T-helper 2 cell treated with Interferon-gamma antibody and Interleukin-4, amounts not matched to agents 5 μg/mL and 100 μg/mL, for 36 hours (primary cell): ENCODE measurements around the gene SLC30A10.
"Not testable (repeated sequence)": the region's sequence is repeated elsewhere in the genome, so short reads cannot be mapped to it uniquely, and the experiment has no call there.

Experiments
- DNase-seq: peaks from one replicate; pipeline ENCODE4 v3.0.0; 2021; ENCODE audit warnings: low spot score
- H3K27ac Mint-ChIP-seq: one replicate; pipeline ENCODE4 v1.8.0; 2021; ENCODE audit warnings: mild to moderate bottlenecking, mixed read lengths
- H3K27me3 Mint-ChIP-seq: one replicate; pipeline ENCODE4 v1.8.0; 2021; ENCODE audit warnings: low read depth, mixed read lengths
- H3K36me3 Mint-ChIP-seq: one replicate; pipeline ENCODE4 v1.8.0; 2021; ENCODE audit warnings: low read depth, mixed read lengths
- H3K4me1 Mint-ChIP-seq: one replicate; pipeline ENCODE4 v1.8.0; 2021; ENCODE audit warnings: low read depth, mixed read lengths
- H3K4me3 Mint-ChIP-seq: one replicate; pipeline ENCODE4 v1.8.0; 2022; ENCODE audit warnings: mild to moderate bottlenecking, moderate library complexity, mixed read lengths
- H3K9me3 Mint-ChIP-seq: one replicate; pipeline ENCODE4 v1.8.0; 2021; ENCODE audit warnings: mixed read lengths

The SLC30A10 gene

GRCh38 chr1:219927956-219928790 lies at the start of gene SLC30A10:
TSS of gene SLC30A10 (minus strand) at chr1:219928557. CDS start at chr1:219928440, 117 bp downstream.
- peaks cover 6% of the 10 kb centered on the region for H3K4me1 Mint-ChIP-seq
- no peak within 1 kb of the TSS for H3K27ac Mint-ChIP-seq
- no peak for DNase-seq
- no peaks in the 10 kb centered on the region for H3K36me3 Mint-ChIP-seq
- H3K27me3 Mint-ChIP-seq = peaks cover 41% of the 10 kb centered on the region
- H3K4me3 Mint-ChIP-seq = peak within 1 kb of the TSS; percentile 64
- H3K9me3 Mint-ChIP-seq = no peaks in the 10 kb centered on the region

GRCh38 chr1:219973213-219973612 lies 44.9 kb upstream of the SLC30A10 start:
- peaks cover 37% of the 10 kb centered on the region for H3K36me3 Mint-ChIP-seq

GRCh38 chr1:219967361-219967760 lies 39.0 kb upstream of the SLC30A10 start:
- Mint-ChIP-seq H3K4me3 (no peak overlapping the region), H3K4me1 (peaks cover 6% of the 10 kb centered on the region)

More at GRCh38 chr1:219973213-219973612, 44.9 kb upstream of the SLC30A10 start:
- no peak for DNase-seq
- Mint-ChIP-seq H3K27me3 (no peaks in the 10 kb centered on the region), H3K4me1 (no peaks in the 10 kb centered on the region), H3K9me3 (no peaks in the 10 kb centered on the region), H3K4me3 (no peak overlapping the region), H3K27ac (no peak overlapping the region)

GRCh38 chr1:219966071-219966349 lies 37.7 kb upstream of the SLC30A10 start:
- H3K27ac Mint-ChIP-seq = no peak overlapping the region
- H3K4me3 Mint-ChIP-seq = no peak overlapping the region
- DNase-seq = no peak
- peaks cover 27% of the 10 kb centered on the region for H3K36me3 Mint-ChIP-seq
- H3K27me3 Mint-ChIP-seq = peaks cover 2% of the 10 kb centered on the region
- H3K4me1 Mint-ChIP-seq = peaks cover 7% of the 10 kb centered on the region
- H3K9me3 Mint-ChIP-seq = no peaks in the 10 kb centered on the region

More at GRCh38 chr1:219967361-219967760, 39.0 kb upstream of the SLC30A10 start:
- H3K36me3 Mint-ChIP-seq = peaks cover 29% of the 10 kb centered on the region
- no peaks in the 10 kb centered on the region for H3K9me3 Mint-ChIP-seq
- DNase-seq = no peak
- H3K27ac Mint-ChIP-seq = no peak overlapping the region
- no peaks in the 10 kb centered on the region for H3K27me3 Mint-ChIP-seq

GRCh38 chr1:219965285-219966070 lies 37.1 kb upstream of the SLC30A10 start:
- Mint-ChIP-seq H3K9me3 (no peaks in the 10 kb centered on the region), H3K4me1 (peaks cover 7% of the 10 kb centered on the region), H3K27me3 (peaks cover 2% of the 10 kb centered on the region), H3K36me3 (peaks cover 25% of the 10 kb centered on the region), H3K4me3 (no peak overlapping the region), H3K27ac (no peak overlapping the region)
- DNase-seq = no peak

- peaks cover 7% of the 10 kb centered on the region for H3K4me1 Mint-ChIP-seq
- H3K4me3 Mint-ChIP-seq = no peak overlapping the region
- no peak for DNase-seq
- H3K36me3 Mint-ChIP-seq = peaks cover 14% of the 10 kb centered on the region
- no peaks in the 10 kb centered on the region for H3K9me3 Mint-ChIP-seq
- peaks cover 2% of the 10 kb centered on the region for H3K27me3 Mint-ChIP-seq
- no peak overlapping the region for H3K27ac Mint-ChIP-seq
These were observed 35.1 kb upstream of the SLC30A10 start for GRCh38 chr1:219963432-219963831.

GRCh38 chr1:219961684-219962083 lies 33.3 kb upstream of the SLC30A10 start:
- H3K27ac Mint-ChIP-seq = no peak overlapping the region
- H3K36me3 Mint-ChIP-seq = no peaks in the 10 kb centered on the region
- H3K9me3 Mint-ChIP-seq = no peaks in the 10 kb centered on the region
- H3K4me3 Mint-ChIP-seq = no peak overlapping the region
- DNase-seq = no peak
- peaks cover 2% of the 10 kb centered on the region for H3K4me1 Mint-ChIP-seq
- H3K27me3 Mint-ChIP-seq = peaks cover 2% of the 10 kb centered on the region

- Mint-ChIP-seq H3K4me3 (no peak overlapping the region), H3K36me3 (no peaks in the 10 kb centered on the region), H3K4me1 (peaks cover 2% of the 10 kb centered on the region), H3K27me3 (peaks cover 7% of the 10 kb centered on the region), H3K27ac (no peak overlapping the region), H3K9me3 (no peaks in the 10 kb centered on the region)
- no peak for DNase-seq
These were observed 31.3 kb upstream of the SLC30A10 start for GRCh38 chr1:219959540-219960203.

GRCh38 chr1:219958875-219959417 lies 30.6 kb upstream of the SLC30A10 start:
- H3K27me3 Mint-ChIP-seq = peaks cover 9% of the 10 kb centered on the region
- no peak overlapping the region for H3K4me3 Mint-ChIP-seq
- peaks cover 2% of the 10 kb centered on the region for H3K4me1 Mint-ChIP-seq
- H3K36me3 Mint-ChIP-seq = no peaks in the 10 kb centered on the region
- DNase-seq = no peak
- no peaks in the 10 kb centered on the region for H3K9me3 Mint-ChIP-seq
- no peak overlapping the region for H3K27ac Mint-ChIP-seq

GRCh38 chr1:219954736-219955421 lies 26.5 kb upstream of the SLC30A10 start:
- no peak overlapping the region for H3K4me3 Mint-ChIP-seq
- no peak for DNase-seq
- no peak overlapping the region for H3K27ac Mint-ChIP-seq
- peaks cover 8% of the 10 kb centered on the region for H3K27me3 Mint-ChIP-seq
- no peaks in the 10 kb centered on the region for H3K36me3 Mint-ChIP-seq
- no peaks in the 10 kb centered on the region for H3K9me3 Mint-ChIP-seq
- no peaks in the 10 kb centered on the region for H3K4me1 Mint-ChIP-seq

GRCh38 chr1:219954052-219954451 lies 25.7 kb upstream of the SLC30A10 start:
- no peaks in the 10 kb centered on the region for H3K4me1 Mint-ChIP-seq
- no peak overlapping the region for H3K4me3 Mint-ChIP-seq
- peaks cover 8% of the 10 kb centered on the region for H3K27me3 Mint-ChIP-seq
- no peak for DNase-seq
- no peak overlapping the region for H3K27ac Mint-ChIP-seq
- H3K36me3 Mint-ChIP-seq = no peaks in the 10 kb centered on the region
- no peaks in the 10 kb centered on the region for H3K9me3 Mint-ChIP-seq

GRCh38 chr1:219952361-219952760 lies 24.0 kb upstream of the SLC30A10 start:
- Mint-ChIP-seq H3K27me3 (peaks cover 8% of the 10 kb centered on the region), H3K27ac (no peak overlapping the region), H3K36me3 (no peaks in the 10 kb centered on the region), H3K9me3 (no peaks in the 10 kb centered on the region), H3K4me1 (no peaks in the 10 kb centered on the region), H3K4me3 (no peak overlapping the region)
- no peak for DNase-seq

GRCh38 chr1:219949227-219949626 lies 20.9 kb upstream of the SLC30A10 start:
- DNase-seq, H3K4me3 Mint-ChIP-seq, H3K9me3 Mint-ChIP-seq, H3K27me3 Mint-ChIP-seq, H3K36me3 Mint-ChIP-seq, H3K4me1 Mint-ChIP-seq, H3K27ac Mint-ChIP-seq: not testable (repeated sequence)
